GM19455 (cell line): ENCODE measurements around the gene TGM4.

Source experiments
- ATAC-seq: cut with Tn5 transposase; IDR thresholded peaks from one replicate; pipeline ENCODE4 v1.9.1; 2021; ENCODE audit not compliant: unreplicated experiment

The TGM4 gene

GRCh38 chr3:44877333-44877732 lies 2.9 kb downstream of the TGM4 start:
- ATAC-seq = no peak

- ATAC-seq = no peak
Measured at GRCh38 chr3:44880284-44880683, 5.9 kb downstream of the TGM4 start.

GRCh38 chr3:44883213-44883955 lies 9.0 kb downstream of the TGM4 start:
- ATAC-seq = no peak

GRCh38 chr3:44883999-44884431 lies 9.6 kb downstream of the TGM4 start:
- ATAC-seq = no peak

- no peak for ATAC-seq
Measured at GRCh38 chr3:44885618-44886017, 11.2 kb downstream of the TGM4 start.

GRCh38 chr3:44886561-44886960 lies 12.2 kb downstream of the TGM4 start:
- ATAC-seq = no peak

- ATAC-seq = no peak
Measured at GRCh38 chr3:44887101-44887500, 12.7 kb downstream of the TGM4 start.

GRCh38 chr3:44890258-44890657 lies 15.8 kb downstream of the TGM4 start:
- no peak for ATAC-seq

GRCh38 chr3:44890852-44891251 lies 16.4 kb downstream of the TGM4 start:
- no peak for ATAC-seq

GRCh38 chr3:44892689-44893088 lies 18.3 kb downstream of the TGM4 start:
- no peak for ATAC-seq

- no peak for ATAC-seq
Measured at GRCh38 chr3:44893097-44893496, 18.7 kb downstream of the TGM4 start.

GRCh38 chr3:44894485-44894884 lies 20.1 kb downstream of the TGM4 start:
- ATAC-seq = no peak

- ATAC-seq = no peak
Measured at GRCh38 chr3:44896440-44896839, 22.0 kb downstream of the TGM4 start.

- ATAC-seq = no peak
Measured at GRCh38 chr3:44899683-44900367, 25.4 kb downstream of the TGM4 start.

GRCh38 chr3:44902628-44903027 lies 28.2 kb downstream of the TGM4 start:
- no peak for ATAC-seq

- no peak for ATAC-seq
Measured at GRCh38 chr3:44903314-44903713, 28.9 kb downstream of the TGM4 start.

- ATAC-seq = no peak
Measured at GRCh38 chr3:44903751-44904150, 29.3 kb downstream of the TGM4 start.

GRCh38 chr3:44905446-44906157 lies 31.2 kb downstream of the TGM4 start:
- ATAC-seq = no peak

- ATAC-seq = no peak
Measured at GRCh38 chr3:44906997-44907396, 32.6 kb downstream of the TGM4 start.

- no peak for ATAC-seq
Measured at GRCh38 chr3:44907612-44908011, 33.2 kb downstream of the TGM4 start.

- ATAC-seq = no peak
Measured at GRCh38 chr3:44909063-44909462, 34.7 kb downstream of the TGM4 start.

GRCh38 chr3:44910693-44911092 lies 36.3 kb downstream of the TGM4 start:
- ATAC-seq = no peak
